PC-9 (cell line): ENCODE results near the gene FARS2. TPM values are rescaled to one million over a fixed set of nuclear protein-coding genes. Genes with fewer than 3 reads are reported as not detected.

Source experiments
- BruUV-seq: library from RNA; stranded (reverse); fragments of 400-500 nt; replicated peaks from 2 replicates; lab custom pipeline; 2021; lab: Mats Ljungman, UMichigan
- CTCF ChIA-PET: fragments of 300-600 bp; sonication (Branson Sonifier 250); formaldehyde crosslinking; loops from one replicate; lab custom pipeline; 2022; ENCODE audit warnings: antibody characterized with exemption; lab: Charles Lee
- POLR2A ChIA-PET: fragments of 300-600 bp; sonication (Branson Sonifier 250); formaldehyde crosslinking; loops from one replicate; lab custom pipeline; 2022; ENCODE audit warnings: antibody characterized with exemption; ENCODE audit not compliant: unreplicated experiment; lab: Charles Lee
- DNase-seq, 2 experiments: peaks; one replicate each; pipeline versions ENCODE4 v3.0.0 to v3.0.0-alpha.2; 2015 to 2022; ENCODE audit warnings: mixed read lengths in 1 of 2
- H2AFZ ChIP-seq: fragments of 200-600 bp; sonication (generic); 2 replicates; pipeline ENCODE4 v1.8.1; 2017; ENCODE audit warnings: antibody characterized with exemption
- H3F3A ChIP-seq: fragments of 200-600 bp; sonication (generic); 2 replicates; pipeline ENCODE4 v1.8.1; 2017; ENCODE audit warnings: antibody characterized with exemption, mild to moderate bottlenecking, low read depth; ENCODE audit not compliant: insufficient read depth
- H3K27ac ChIP-seq: fragments of 200-600 bp; sonication (generic); 2 replicates; pipeline ENCODE4 v1.6.1; 2016; ENCODE audit warnings: mixed run types
- H3K27me3 ChIP-seq: fragments of 200-600 bp; sonication (generic); 2 replicates; pipeline ENCODE4 v1.6.1; 2016; ENCODE audit warnings: low read depth, mixed run types; ENCODE audit not compliant: insufficient read depth
- H3K36me3 ChIP-seq: fragments of 200-600 bp; sonication (generic); 2 replicates; pipeline ENCODE4 v1.6.1; 2016; ENCODE audit warnings: low read depth, mixed run types
- H3K4me1 ChIP-seq: fragments of 200-600 bp; sonication (generic); replicated peaks from 2 replicates; pipeline ENCODE4 v1.6.1; 2016; ENCODE audit warnings: mixed run types; ENCODE audit not compliant: insufficient read depth
- H3K4me2 ChIP-seq: fragments of 200-600 bp; sonication (generic); 2 replicates; pipeline ENCODE4 v1.6.1; 2017; ENCODE audit warnings: mixed run types
- H3K4me3 ChIP-seq: fragments of 200-600 bp; sonication (generic); 2 replicates; pipeline ENCODE4 v1.6.1; 2016; ENCODE audit warnings: mixed run types
- H3K79me2 ChIP-seq: fragments of 200-600 bp; sonication (generic); 2 replicates; pipeline ENCODE4 v1.6.1; 2017; ENCODE audit warnings: low read depth, mixed run types
- H3K9me2 ChIP-seq: fragments of 200-600 bp; sonication (generic); 2 replicates; pipeline ENCODE4 v1.8.1; 2017; ENCODE audit warnings: mild to moderate bottlenecking; ENCODE audit not compliant: insufficient read depth
- H3K9me3 ChIP-seq: fragments of 200-600 bp; sonication (generic); 2 replicates; pipeline ENCODE4 v1.8.1; 2016; ENCODE audit warnings: low read depth; ENCODE audit not compliant: insufficient read depth
- H4K20me1 ChIP-seq: fragments of 200-600 bp; sonication (generic); 2 replicates; pipeline ENCODE4 v1.8.1; 2017; ENCODE audit not compliant: insufficient read depth
- EZH2 ChIP-seq: fragments of 200-600 bp; sonication (generic); IDR thresholded peaks from 2 replicates; pipeline ENCODE4 v1.8.0; 2017; ENCODE audit warnings: antibody characterized with exemption, low read depth
- intact Hi-C: fragments of 100-400 bp; cut with micrococcal nuclease; formaldehyde crosslinking; loops from one replicate; pipeline ENCODE4 v1.10.0; 2022; ENCODE audit not compliant: unreplicated experiment
- total RNA-seq: library from RNA; stranded (reverse); gene quantifications from 2 replicates; pipeline ENCODE4 v1.2.3, GENCODE V29; 2021
- TF ChIP-seq, protein P1 (sequence below): fragments of 200-600 bp; sonication (generic); conservative IDR thresholded peaks from 2 replicates; pipeline ENCODE4 v1.6.1; 2017; ENCODE audit warnings: mixed run types, antibody characterized with exemption, mild to moderate bottlenecking, moderate library complexity

The FARS2 gene
- total RNA-seq, 1 experiment from 2014 or later = 26.7 TPM

DNA sequence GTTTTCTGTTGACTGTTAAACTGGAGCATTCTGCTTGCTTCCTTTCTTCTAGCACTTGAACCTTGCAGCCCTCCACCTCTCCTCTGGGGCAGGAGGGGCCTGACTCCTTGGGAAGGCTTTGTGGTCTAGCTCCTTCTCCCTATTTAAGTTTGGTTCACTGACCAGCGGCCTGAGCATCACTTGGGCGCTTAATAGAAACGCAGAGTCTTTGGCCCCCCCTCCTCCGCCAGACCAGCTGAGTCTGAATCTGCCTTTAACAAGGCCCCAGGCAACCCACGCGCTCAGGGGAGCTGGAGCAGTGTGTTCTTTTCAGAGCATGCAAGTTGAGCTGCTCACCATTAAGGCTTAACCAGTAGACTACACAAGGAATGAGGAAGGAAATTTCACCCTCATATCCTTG lies 519.7 kb downstream of the FARS2 start:
- Histone ChIP-seq H3K9me3 (no peaks in the 10 kb centered on the region), H2AFZ (no peak overlapping the region), H3K4me1 (no peaks in the 10 kb centered on the region), H4K20me1 (no peaks in the 10 kb centered on the region), H3K36me3 (no peaks in the 10 kb centered on the region), H3K9me2 (no peaks in the 10 kb centered on the region), H3K27me3 (no peaks in the 10 kb centered on the region), H3K27ac (no peak overlapping the region), H3K4me3 (no peak overlapping the region), H3K79me2 (no peaks in the 10 kb centered on the region), H3K4me2 (no peak overlapping the region), H3F3A (no peaks in the 10 kb centered on the region)
- no TSS peak for BruUV-seq
- intact Hi-C loops = no loop called here
- POLR2A ChIA-PET = no interaction called here
- no peak for TF ChIP-seq EZH2
- TF ChIP-seq, protein P1, sequence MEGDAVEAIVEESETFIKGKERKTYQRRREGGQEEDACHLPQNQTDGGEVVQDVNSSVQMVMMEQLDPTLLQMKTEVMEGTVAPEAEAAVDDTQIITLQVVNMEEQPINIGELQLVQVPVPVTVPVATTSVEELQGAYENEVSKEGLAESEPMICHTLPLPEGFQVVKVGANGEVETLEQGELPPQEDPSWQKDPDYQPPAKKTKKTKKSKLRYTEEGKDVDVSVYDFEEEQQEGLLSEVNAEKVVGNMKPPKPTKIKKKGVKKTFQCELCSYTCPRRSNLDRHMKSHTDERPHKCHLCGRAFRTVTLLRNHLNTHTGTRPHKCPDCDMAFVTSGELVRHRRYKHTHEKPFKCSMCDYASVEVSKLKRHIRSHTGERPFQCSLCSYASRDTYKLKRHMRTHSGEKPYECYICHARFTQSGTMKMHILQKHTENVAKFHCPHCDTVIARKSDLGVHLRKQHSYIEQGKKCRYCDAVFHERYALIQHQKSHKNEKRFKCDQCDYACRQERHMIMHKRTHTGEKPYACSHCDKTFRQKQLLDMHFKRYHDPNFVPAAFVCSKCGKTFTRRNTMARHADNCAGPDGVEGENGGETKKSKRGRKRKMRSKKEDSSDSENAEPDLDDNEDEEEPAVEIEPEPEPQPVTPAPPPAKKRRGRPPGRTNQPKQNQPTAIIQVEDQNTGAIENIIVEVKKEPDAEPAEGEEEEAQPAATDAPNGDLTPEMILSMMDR = no peak
- no peak for DNase-seq
- CTCF ChIA-PET = no interaction called here

GRCh38 chr6:5781966-5782556 lies 520.7 kb downstream of the FARS2 start:
- ChIA-PET POLR2A (no interaction called here), CTCF (no interaction called here)
- no peaks in the 10 kb centered on the region for H3K79me2 ChIP-seq
- H3K36me3 ChIP-seq = no peaks in the 10 kb centered on the region
- no peaks in the 10 kb centered on the region for H3K27me3 ChIP-seq
- H3K4me3 ChIP-seq = no peak overlapping the region
- no peaks in the 10 kb centered on the region for H3K9me2 ChIP-seq
- no peaks in the 10 kb centered on the region for H3K9me3 ChIP-seq
- H3K4me1 ChIP-seq = no peaks in the 10 kb centered on the region
- H4K20me1 ChIP-seq = no peaks in the 10 kb centered on the region
- no peak overlapping the region for H2AFZ ChIP-seq
- intact Hi-C loops = no loop called here
- DNase-seq = no peak
- H3F3A ChIP-seq = no peaks in the 10 kb centered on the region
- H3K27ac ChIP-seq = no peak overlapping the region
- H3K4me2 ChIP-seq = no peak overlapping the region
- no peak for TF ChIP-seq EZH2
- TF ChIP-seq, protein P1 = no peak
- BruUV-seq = no TSS peak

DNA sequence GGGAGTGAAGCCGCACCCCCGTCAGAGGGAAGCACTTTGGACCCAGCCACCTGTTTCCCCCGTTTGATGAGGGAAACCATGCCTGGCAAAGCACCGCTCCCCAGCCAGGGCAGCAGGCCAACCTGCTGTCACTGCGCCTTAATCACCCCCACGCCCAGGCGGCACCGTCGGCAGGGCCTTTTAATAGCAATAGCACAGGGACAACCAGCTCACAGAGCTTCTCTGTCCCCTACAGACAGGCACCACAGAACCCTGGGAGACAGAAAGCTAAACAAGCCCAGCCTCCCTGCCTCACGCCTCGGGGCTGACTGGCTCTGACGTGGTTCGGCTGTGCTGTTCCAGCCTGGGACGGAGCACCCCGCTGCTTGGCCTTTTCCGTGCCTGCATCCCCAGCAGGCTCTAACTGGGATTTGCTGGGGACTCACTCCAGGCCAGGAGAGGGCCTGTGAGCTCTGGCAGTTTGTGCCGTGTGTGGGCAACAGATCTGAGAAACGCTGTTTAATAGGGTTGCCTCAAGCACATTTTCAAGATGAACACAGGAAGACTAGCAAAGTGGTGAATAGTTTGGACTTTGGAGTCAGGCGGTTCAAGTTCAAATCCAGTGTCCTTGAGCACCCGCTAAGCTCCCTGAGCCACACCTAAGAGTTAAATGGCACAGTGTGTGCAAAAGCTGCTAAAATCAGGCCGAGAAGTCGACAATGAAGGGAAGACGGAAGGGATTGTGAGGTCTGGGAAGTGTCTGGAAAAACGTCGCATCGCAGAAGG lies 521.7 kb downstream of the FARS2 start:
- TF ChIP-seq EZH2 = no peak
- TF ChIP-seq, protein P1 = no peak
- H3K9me2 ChIP-seq = no peaks in the 10 kb centered on the region
- intact Hi-C loops = no loop called here
- no peak overlapping the region for H3K27ac ChIP-seq
- no peaks in the 10 kb centered on the region for H3K27me3 ChIP-seq
- no peaks in the 10 kb centered on the region for H3K9me3 ChIP-seq
- H3K4me3 ChIP-seq = no peak overlapping the region
- H3K4me1 ChIP-seq = no peaks in the 10 kb centered on the region
- no peak overlapping the region for H2AFZ ChIP-seq
- H3K36me3 ChIP-seq = no peaks in the 10 kb centered on the region
- no peaks in the 10 kb centered on the region for H3K79me2 ChIP-seq
- DNase-seq = no peak
- H3K4me2 ChIP-seq = no peak overlapping the region
- no peaks in the 10 kb centered on the region for H3F3A ChIP-seq
- no peaks in the 10 kb centered on the region for H4K20me1 ChIP-seq
- POLR2A ChIA-PET = no interaction called here
- CTCF ChIA-PET = no interaction called here
- BruUV-seq = no TSS peak
